Pulmonary artery endothelial cell (primary cell): ENCODE results near the gene FAM168A. TPM values are rescaled to one million over a fixed set of nuclear protein-coding genes. Genes with fewer than 3 reads are reported as not detected.

Experiments used
- DNase-seq: peaks from one replicate; pipeline ENCODE4 v3.0.0-alpha.2; 2011; ENCODE audit warnings: low read depth, low spot score
- total RNA-seq: library from RNA; depleted of rRNA; stranded (reverse); fragments of >200 nt; gene quantifications from 2 replicates; pipeline ENCODE4 v1.2.3, GENCODE V29; 2014

Gene FAM168A
- total RNA-seq, 1 donor from 2014 or later, result 8.4 TPM

DNA sequence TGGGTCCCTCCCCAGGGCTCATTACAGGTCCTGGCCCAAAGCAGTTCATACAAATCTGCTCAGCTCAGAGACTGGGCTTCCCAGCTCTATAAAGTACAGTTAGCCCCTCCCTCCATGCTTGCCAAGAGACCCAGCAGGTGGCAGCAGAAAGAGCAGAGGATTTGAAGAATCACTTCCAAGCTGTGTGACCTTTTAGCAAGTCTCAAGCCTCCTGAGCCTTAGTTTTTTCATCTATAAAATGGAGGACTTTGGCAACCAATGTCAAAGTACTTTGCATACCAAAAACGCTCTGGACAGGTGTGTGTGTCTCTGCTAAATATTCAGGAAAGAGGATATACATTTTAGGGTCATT is 195.1 kb downstream of the FAM168A start:
- no peak for DNase-seq

DNA sequence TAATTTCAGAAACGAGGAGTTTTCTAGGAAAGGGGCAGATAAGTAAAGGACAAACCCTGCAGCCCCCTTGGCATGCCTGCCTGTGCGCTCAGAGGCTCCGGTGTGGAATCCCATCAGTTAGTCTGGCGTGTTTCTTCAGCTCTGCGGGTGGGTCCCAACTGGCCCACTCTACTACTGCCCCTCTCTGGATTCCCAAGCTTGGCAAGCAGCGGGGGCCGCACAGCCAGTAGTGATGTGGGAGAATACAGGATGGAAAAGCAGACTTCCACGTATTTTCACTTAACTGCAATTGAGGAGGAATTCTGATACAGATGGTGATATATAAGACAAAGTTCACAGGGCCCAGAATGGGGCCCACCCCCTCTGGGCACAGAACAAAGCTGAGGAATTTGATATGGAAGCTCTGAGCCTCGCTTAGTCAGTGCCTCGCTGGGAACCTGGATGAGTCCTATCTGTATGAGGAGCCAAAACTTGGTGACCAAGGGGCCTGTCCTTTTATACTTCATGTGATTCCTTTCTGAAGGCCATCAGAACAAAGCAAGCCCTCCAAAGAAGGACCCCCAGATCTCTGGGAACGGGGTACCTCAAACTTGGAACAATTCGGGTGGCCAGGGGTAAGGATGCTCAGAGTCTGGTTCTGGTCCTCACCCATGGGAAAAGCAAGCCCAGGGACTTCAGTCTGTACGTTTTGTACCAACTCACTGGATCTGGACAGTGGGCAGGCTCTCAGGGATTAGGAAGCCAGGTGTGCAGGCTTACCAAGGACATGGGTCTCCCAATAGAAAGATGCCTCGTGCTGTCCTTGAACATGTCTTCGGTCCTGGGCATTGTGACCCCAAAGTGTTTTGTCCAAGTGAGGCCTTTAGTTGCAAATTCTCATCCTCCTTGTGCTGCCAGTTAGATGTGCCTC is 195.7 kb downstream of the FAM168A start:
- DNase-seq, result no peak

DNA sequence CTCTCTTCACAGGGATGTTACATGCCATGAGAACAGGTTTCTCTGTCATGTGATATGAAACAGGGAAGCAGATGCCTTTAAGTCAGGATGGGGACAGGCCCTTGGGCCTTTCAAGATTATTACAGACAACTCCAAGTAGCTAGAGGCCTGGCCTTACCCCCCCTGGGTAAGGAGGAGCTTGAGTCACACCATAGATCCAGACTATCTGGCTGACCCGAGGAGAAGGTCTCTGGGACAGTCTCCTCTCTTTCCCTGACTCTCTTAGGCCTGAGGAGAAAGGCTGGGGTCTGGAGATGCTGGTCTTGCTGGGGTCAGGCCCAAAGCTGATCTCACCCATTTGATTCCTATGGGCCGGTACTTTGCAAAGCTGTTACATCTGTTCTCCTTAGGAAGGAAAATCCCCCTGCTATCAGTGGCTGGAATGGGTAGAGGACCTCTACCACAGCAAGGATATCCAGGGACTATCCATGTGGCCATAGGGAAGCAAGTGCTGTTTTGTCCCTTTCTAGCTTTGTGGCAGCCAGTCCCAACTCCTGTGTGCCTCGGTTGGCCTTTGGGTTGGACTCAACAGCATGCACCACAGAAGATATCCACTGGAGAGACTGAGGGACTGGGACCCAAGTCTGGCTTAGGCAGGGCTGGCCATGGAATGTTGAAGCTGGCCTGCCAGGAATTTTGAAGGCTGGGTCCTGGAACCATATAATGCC is 196.5 kb downstream of the FAM168A start:
- no peak for DNase-seq

DNA sequence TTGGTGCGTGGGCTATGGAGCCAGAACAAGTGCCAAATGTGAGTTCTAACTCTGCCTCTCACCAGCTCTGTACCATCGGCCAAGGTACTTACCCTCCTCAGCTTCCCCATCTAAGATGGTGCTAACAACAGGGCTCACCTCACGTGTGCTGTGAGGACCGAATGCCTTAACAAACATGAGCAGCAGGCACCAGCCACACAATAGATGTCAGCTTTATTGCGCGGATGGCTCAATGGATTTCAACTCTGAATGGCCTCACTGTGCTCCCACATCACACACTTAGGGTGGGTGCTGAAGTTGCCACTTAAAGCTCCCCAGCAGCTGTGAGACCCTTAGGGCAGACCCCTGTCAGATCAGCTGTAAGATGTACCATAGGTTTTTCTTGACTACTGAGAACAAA is 197.6 kb downstream of the FAM168A start:
- no peak for DNase-seq

DNA sequence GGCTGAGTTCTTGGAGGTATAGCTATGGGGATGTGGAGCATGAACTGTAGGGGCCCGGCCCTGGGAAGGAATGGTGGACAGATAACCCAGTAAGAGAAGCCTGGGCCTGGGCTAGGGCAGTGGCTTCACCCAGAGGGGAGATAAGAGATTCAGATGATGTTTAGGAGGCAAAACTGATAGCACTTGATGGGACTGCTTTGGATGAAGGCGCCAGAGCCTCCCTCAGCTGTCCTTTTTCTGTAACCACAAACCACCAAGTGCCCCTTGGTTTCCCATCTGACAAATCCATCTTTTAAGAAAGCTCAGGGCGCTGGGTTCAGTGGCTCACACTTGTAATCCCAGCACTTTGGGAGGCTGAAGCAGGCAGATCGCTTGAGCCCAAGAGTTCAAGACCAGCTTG is 198.3 kb downstream of the FAM168A start:
- no peak for DNase-seq

DNA sequence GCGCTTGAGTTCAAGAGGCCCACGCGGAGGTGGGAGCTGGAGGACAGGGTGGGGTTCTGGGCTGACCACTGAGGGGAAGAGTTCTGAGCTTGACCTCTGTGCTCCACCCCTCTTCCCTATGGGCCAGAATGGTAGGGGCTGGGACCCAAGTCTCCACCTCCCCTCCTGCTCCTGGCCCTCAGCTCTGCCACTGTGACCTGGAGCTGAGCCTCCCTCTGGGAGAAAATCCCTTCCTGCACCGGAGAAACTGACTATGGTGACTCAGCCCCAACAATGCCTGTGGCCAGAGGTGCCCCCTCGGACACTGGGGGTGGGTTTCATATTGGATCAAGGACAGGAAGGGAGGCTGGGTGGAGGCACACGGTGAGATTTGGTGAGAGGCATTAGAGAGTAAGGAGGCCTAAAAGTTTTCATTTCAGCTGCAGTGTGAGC is 198.7 kb downstream of the FAM168A start:
- no peak for DNase-seq

DNA sequence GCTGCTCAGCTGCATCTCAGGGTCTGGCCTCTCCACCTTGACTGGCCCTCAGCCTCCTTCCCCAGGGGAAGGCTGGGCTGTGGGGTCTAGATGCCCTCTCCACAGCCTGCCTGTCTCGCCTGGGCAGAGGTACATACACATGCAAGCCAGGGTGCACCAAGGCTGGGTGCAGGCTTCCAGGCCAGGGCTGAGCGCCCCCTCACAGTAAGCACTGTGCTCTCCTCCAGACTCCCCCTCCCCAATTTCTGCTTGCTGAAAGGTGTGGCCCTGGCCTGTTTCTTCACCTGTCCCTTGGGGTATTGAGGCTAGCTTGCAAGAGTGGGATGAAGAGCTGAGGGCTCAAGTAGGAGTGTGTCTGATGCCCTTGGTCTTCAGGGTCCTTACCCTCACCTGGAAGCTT is 199.2 kb downstream of the FAM168A start:
- DNase-seq, result no peak

DNA sequence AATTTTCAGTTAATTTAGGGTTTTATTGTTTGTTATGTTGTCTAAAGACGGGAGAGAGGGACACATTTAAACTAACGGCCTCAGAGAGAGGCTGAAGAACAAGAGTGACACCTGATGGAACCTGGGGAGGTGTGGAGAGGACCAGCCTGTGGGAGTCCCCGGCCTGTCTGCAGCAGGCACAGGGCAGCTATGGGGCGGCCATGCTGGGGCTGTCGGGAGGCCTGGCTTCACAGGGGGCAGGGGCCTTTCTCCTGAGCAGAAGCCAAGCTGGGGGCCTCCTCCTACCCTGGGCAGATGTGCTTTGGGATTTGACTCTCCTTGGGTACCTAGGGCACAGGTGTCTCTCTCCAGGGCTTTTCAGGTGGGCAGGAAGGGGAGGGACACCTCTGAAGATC is 199.8 kb downstream of the FAM168A start:
- DNase-seq, result no peak

DNA sequence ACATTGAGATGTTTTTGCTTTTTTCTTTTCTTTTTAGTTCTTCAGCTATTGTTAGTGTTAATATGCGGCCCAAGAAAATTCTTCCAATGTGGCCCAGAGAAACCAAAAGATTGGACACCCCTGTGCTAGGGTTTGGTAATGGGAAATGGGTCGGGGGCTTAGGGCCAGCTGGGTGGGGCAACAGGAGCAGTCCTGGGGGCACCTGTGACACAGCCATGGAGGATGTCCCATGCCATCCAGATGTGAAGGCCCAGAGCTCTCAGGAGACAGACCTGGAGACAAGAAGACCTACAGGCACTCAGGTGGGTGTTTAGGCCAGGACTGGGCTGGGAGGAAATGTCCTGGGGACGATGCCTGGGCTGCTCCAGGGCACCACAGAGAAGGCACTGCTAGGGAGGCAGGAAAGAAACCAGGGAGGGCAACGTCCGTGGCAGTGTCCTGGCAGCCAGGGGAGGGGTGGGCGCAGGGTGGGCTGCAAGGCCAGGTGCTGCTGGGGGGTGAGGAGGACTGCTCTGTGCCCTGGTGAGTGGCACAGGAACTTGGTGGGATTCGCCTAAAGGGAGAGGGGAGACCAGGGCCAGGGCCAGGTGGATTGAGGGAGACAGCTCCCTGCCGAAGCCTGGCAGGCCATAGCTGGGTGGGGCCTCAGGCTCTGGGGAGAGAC is 200.3 kb downstream of the FAM168A start:
- no peak for DNase-seq

DNA sequence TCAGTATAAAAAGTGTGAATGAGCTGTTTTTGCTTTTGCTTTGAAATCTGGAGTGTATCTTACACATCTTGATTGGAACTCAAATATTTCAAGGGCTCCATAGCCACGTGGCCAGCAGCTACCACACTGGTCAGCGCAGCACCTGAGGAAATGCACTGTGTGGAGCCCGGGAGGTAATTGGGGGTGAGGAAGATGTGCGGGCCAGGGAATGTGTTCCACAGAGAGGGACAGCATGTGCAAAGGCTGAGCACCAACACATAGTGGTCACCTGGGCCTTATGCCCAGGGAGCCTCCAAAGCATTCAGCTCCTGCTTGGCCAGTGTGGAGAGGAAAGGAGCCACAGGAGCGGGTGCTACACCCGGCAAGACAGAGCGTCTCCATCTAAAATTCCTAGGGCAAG is 200.9 kb downstream of the FAM168A start:
- no peak for DNase-seq

DNA sequence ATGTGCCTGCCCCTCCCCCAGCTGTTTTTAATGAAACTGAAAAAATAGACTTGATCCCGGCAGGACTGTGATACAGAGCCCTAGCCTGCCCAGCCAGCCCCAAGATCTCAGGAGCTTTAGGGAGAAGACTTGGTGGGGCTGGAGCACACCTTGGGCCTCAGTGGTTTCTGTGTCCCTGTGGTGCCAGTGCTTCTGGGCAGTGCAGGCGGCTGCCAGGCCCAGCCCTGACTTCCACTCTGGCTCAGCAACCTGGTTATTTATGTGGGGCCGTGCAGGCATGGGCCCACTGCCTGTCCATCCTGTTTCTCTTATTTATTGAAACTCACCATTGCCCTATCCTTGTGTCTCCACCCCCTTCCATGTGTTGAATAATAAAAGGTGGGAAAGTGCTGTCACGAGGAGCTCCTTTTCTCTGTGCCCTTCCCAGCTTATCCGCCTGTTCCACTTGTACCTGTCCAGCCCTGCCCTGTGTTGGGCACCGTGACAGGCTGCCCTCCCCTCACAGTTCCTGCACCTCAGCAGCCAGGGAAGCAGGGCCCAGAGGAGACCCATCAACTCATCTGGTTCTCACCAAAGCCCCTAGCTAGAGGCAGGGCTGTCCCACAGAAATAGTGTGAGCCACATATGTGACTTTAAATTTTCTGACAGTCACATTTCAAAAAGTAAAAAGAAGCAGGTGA is 201.5 kb downstream of the FAM168A start:
- DNase-seq, result no peak

DNA sequence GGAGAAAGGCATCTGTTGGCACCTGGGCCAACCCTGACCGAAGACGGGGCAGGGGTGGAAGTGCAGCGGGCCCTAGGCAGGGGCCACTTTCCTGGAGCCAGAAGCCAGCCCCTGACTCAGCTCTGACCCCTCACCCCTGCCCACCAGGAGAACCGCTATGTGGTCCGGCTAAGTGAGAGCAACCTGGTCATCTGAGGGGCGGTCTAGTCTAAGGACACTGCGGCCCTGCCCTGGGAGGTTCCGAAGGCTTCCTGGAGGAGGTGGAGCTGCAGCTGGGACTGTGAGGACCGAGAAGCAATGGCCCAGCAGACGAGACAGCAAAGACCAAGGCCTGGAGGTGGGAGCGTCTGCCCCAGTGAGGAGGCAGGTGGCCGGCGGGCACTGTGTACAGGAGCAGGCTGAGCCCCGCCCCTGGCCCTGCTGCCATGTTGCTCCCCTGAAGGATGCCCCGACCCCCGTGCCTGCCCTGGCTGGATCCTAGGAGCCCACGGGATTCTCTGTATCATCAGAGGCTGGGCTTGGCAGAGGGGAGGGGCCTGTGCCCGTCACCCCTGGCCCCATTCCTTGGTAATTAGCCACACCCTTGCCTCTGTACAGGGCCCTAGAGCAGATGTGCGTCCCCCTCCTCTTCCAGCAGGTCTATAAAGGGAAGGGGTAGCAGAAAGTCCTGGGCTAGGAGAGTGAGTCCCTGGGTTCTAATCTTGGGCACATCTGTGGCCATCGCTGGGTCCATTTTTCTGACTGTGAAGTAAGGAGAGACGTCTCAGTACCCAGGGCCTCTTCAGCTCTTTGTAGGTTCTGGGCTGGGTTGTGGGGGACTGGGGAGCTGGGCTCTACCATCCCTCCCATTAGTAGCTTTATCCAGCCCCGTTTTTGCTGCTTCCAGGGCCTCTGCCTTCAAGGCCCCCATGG is 202.4 kb downstream of the FAM168A start:
- DNase-seq, result no peak

DNA sequence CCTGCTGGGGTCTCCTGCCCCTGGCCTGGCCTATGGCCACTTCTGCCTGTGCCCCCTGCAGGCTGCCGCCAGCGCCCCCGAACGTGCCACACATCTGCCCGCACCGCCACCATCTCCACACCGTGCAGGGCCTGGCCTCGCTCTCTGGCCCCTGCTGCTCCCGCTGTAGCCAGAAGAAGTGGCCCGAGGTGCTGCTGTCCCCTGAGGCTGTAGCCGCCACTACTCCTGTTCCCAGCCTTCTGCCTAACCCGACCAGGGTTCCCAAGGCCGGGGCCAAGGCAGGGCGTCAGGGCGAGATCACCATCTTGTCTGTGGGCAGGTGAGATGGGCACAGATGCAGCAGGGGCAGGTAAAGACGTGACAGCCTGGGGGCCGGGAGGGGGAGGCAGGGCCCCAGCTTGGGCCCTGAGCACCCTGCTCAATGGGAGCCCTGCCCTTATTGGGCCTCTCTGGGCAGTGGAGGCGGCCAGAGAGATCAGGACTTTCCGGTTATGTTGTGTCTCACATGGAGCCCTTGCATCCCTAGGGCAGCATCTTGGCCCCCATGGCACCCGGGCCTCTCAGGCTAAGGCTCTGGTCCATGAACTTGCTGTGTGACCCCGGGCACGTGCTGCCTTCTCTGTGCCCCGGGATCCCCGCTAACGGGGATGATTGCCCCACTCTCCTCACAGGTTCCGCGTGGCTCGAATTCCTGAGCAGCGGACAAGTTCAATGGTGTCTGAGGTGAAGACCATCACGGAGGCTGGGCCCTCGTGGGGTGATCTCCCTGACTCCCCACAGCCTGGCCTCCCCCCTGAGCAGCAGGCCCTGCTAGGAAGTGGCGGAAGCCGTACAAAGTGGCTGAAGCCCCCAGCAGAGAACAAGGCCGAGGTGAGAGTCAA is 203.3 kb downstream of the FAM168A start:
- no peak for DNase-seq

DNA sequence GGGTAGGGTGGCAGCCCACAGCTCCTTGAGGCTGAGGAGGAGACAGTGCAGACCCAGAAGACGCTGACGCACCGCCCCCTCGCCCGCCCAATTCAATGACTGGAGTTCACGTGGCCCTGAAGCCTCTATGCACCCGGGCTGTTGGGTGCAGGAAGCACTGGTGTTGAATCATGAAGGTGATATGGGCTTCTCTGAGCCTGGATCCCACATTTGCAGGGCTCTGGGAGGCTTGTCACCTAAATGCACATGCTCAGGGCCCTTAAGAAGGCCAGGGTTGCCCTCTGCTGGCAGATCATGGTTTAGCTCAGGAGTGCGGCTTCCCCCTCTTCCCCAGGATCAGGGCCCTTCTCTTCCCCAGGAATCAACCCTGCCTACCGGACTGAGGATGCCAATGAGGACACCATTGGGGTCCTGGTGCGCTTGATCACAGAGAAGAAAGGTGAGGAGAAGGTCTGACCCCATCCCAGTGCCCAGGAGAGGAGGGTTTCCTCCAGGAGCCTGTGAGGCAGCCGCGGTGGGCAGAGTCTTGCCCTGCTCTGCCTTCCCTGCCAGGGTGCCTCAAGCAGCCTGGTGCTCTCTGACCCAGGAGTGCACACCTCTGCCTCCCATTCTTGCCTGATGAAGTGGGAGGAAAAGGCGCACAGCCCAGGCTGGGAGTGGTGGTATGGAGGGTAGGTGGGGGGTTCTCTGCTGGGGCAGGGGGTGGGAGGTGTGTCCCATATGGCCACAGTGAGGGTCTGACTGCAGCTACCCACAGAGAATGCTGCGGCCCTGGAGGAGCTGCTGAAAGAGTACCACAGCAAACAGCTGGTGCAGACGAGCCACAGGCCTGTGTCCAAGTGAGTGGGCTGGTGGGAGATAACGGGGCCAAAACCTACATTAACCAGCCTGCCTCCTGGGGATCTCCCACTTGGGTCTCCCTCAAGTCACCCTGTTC is 204.2 kb downstream of the FAM168A start:
- DNase-seq, result peak; percentile 29

DNA sequence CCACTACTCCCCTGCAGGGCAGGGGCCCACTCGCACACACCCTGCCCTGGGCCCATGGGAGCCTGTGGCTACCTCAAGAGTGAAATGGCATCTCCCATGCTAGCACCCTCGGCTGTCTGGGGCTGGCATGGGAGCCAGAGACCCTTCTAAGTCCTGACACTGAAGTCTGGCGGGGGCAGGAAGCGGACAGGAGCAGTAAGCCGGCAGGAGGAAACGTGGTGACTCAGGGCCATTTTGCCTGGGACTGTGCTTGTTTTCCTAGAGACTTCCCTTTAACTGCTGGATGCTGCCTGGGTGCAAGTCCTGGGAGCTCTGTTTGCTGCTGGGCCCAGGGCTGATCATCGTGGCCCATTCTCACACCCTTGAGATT is 204.9 kb downstream of the FAM168A start:
- no peak for DNase-seq

DNA sequence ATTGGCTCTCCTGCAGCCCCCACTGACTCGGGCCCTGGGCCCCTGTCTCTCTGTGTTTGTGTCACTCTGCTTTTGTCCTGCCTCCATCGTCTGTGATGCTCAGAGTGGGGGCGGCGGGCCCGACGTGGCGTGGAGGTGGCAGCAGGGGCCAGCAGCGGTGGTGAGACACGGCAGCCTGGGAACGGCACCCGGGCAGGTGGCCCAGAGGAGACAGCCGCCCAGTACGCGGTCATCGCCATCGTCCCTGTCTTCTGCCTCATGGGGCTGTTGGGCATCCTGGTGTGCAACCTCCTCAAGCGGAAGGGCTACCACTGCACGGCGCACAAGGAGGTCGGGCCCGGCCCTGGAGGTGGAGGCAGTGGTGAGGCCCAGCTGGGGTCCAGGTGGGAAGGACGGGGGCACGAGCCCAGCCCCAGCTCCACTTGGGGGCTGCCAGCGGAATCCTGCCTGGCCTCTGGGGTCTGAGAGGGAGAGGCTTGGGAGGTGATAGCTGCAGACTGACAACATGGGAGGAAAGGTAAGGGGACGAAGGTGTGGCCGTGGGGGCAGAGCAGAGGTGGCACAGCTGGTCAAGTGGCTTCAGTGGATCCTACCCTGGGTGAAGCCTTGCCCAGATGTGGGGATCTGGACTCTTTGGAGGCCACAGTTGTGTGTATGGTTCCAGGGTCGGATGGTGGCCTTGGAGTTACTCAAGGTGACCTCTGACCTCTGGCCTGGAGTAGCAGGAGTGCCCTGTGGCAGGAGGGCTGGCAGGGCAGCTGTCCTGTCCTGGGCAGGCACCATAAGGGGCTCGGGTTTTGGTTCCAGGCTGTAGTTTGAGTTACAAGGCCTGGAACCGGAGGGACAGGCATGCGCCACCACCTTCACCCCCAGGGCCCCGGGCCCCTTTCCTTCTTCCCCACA is 205.6 kb downstream of the FAM168A start:
- DNase-seq, result no peak

DNA sequence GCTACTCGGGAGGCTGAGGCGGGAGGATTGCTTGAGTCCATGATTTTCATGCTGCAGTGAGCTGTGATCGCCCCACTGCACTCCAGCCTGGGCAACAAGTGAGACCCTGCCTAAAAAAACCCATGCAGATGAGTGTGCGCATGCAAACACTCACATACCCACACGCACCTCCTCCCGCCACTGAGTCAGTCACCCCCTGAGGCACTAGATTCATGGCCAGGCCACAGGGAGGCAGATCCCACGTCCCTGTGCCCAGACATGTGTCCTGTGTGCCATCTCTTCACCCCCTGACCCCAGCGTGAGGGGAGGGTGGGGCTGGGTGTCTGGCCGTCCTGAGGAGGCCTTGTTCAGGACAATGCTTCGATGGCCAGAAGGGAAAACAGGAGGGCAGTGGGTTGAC is 206.2 kb downstream of the FAM168A start:
- no peak for DNase-seq
